ENCODE measurements around the gene LIPG.

Gene LIPG

DNA sequence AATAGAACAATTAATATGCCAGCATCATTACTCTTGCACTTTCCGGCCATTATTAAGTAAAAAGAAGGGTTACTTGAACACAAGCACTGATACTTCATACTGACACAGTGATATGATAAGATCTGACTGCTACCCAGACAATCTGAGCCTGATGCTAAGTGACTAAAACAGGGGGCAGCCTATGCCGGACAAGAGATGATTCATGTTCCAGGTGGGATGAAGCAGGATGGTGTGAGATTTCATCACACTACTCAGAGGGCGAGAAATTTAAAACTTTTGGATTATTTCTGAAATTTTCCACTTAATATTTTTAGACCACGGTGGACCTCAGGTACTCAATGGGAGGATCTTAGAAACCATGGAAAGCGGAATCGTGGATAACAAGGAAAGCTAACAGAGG is 61.7 kb downstream of the LIPG start:
- DNase-seq = no peak
- in situ Hi-C loops (cut with MboI; ENCODE audit: low pct_unique_long_range_greater_than_20kb, low sequenced_read_pairs) = no loop called here

DNA sequence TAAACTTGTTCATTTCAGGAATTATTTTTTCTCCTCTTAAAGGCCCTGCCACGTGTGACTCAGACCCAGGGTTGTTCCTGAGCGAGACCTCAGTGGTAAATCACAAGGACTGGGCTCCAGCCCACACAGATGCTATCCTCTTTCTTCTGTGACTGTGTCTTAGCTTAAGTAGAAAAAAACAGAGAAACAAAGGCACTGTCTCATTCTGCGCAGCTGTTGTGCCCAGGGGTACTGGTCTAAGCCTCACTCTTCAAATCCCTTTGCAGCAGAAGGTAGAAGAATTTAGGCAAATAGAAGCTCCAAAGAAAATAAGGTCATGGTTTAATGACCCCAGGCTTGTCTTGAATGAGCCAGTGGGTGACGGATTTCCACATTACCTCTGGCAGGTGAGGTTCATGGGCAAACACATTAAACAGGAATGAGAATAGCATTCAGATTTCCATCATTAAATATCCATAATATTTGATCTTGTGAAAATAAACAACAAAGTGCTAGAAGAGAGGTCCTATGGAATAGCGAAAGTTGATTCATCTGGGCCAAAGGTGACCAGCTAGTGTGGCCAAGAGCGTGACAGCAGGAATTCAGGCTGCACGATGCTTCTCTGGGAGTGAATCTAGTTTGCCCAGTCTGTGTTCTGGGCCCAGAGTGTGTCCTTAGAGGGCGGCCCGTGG is 63.3 kb downstream of the LIPG start:
- no peak for DNase-seq
- in situ Hi-C loops (cut with MboI; ENCODE audit: low pct_unique_long_range_greater_than_20kb, low sequenced_read_pairs) = no loop called here

DNA sequence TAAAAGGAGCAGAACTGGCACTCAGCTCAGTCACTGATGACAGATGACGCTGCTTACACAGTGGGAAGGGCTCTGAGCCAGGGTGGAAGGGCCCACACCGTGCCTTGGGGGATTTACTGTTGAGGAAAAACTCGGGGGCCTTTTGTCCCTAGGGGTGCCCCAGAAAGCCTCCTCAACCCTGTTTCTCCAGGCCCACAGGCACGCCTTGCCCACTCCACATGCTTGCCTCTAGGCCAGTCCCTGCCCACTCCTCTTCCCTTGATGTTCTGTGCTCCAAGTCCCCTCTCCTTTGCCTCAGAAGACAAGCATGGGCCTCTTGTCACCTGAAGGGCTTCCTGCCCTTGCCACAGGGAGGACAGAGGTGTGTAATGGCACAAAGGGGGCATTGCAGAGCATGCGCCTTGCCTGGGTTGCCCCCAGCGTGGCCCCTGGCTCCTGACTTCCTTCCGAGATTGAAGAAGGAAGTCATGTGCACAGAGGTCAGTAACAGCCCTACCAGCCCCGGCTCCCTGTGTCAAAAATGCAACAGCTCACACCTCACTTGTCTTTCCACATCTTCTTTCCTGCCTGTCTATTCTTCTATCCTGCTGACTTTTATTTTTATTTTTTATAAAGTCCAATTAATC is 65.1 kb downstream of the LIPG start:
- in situ Hi-C loops (cut with MboI; ENCODE audit: low pct_unique_long_range_greater_than_20kb, low sequenced_read_pairs) = no loop called here
- DNase-seq = no peak

DNA sequence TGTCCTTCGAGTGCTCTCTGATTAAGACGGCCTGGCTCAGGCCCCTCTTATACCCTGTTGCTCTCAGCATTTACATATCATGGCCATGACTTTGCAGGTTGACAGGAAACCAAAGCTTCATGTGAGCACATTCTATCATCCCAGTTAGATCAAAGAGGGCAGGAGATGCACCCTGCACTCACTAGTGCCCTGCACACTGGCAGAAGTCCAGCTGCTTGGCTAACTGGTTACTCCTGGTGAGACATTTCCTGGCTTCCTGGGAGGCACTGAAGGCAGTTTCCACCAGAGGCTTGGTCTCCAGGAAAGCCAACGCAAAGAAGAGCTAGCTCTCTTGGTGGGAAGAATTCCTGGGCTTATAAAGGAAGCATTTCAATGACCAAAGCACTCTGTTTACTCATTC is 66.3 kb downstream of the LIPG start:
- no peak for DNase-seq
- in situ Hi-C loops (cut with MboI; ENCODE audit: low pct_unique_long_range_greater_than_20kb, low sequenced_read_pairs) = no loop called here

DNA sequence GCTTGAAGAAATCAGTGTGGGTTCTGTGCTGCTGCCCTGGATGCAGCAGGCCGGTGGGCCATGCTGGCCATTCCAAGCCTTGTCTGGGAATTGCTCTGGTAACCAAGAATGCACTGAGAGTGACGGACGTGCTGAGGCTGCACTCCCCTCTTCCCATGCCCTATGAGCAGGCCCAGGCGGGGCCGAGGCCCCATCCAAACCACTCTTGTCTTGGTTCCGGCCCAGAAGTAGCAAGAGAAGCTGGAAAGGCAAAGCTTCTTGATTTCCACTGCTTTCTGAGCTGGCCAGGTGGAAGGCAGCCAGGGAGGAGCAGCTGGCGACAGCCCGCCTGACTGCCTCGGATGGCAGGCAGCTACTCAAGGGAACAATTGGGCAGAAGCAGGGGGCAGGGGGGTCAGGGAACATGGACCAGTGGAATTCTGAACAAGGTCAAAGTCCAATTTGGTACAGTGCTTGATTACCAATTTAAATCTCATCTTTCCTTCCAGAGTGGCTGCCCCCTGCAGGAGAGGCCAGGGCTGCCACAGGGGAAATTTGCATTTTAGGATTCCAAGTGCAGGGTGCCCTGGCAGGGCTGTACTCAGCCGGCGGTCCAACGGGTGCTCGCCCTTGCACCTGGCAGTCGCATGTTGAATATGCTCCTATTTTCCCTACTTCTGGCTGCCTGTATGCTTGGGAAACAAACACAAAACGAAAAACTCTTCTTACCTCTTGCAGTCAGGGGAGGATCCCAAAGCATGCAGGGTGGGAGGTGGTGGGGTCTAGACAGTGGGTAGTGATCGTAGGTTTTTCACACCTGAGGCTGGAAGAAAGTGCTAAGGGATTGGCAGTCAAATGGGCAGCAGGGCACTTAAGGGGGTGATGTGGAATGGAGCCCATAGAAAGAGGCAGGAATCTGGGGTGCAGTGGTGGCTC is 67.3 kb downstream of the LIPG start:
- no peak for DNase-seq
- in situ Hi-C loops (cut with MboI; ENCODE audit: low pct_unique_long_range_greater_than_20kb, low sequenced_read_pairs) = no loop called here

DNA sequence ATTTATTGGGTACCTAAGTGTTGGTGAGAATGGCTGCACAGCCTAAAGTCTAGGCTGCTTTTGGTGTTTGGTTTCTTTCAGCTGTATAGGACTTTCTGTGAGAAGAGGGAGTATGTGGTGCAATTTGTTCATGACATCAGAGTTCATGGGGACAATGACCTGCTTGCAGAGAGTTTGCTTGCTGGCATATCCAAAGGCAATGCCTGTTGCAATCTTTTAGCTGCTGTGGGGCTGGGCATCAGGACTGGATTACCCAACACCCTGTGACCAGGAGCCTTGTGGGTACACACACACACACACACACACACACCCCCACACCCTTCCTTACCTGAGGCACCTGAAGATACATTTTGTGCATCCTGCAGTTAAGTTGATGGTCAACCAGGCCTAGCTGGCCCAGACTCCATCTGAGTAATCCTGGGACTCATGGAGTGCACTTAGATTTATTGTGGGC is 68.4 kb downstream of the LIPG start:
- no peak for DNase-seq
- in situ Hi-C loops (cut with MboI; ENCODE audit: low pct_unique_long_range_greater_than_20kb, low sequenced_read_pairs) = no loop called here

DNA sequence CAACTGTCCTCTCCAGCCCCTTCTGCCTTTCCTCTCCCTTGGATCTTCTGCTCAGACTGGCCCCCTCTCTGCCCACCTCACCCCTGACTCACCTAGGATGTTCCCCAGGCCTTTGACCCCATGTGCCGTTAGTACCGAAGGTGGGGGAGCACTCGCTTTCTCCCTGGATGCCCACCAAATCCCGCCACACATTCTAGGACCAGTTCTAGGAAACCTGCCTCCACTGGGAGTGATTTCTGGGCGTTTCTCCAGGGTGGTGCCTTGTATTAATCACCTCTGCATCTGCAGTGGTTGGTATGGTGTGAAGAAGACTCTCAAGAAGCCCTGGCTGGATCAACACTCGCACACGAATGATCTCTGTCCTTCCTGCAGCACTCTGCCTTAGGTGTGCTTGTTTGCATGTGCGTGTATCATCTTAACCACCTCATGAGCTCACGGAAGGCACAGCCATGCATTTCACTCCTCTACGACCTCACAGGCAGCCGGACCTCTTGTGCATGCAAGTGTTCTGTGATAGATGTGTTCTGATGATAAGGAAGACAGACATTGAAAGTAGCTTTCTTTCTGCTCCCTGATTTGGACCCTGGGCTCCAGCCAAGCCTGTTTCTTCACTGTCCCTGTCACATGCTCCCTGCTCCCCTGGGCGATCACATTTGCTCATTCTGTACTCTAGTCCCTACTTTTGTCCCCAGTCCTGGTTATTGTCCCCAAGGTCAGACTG is 69.4 kb downstream of the LIPG start:
- in situ Hi-C loops (cut with MboI; ENCODE audit: low pct_unique_long_range_greater_than_20kb, low sequenced_read_pairs) = no loop called here

DNA sequence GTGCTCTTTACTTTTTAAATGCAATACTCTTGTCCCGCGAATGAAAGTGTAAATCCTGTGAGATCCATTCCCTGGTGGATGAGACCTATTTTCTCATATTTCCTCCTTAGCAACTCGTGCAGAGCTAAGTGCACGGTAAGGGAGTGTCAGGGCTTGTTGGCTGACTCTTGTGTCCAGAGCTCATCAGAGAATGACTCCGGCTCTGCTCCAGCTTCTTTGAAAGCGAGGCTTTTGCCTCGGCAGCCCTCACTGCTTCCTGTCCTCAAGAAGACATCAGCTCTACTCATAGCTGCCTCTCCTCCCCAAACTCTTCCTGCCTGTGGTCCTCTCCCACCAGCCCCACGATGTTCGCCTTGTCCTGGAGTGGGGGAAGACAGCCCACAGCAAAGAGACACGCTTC is 70.7 kb downstream of the LIPG start:
- in situ Hi-C loops (cut with MboI; ENCODE audit: low pct_unique_long_range_greater_than_20kb, low sequenced_read_pairs) = no loop called here

More for the DNA sequence above, 69.4 kb downstream of the LIPG start:
- no peak for DNase-seq

DNA sequence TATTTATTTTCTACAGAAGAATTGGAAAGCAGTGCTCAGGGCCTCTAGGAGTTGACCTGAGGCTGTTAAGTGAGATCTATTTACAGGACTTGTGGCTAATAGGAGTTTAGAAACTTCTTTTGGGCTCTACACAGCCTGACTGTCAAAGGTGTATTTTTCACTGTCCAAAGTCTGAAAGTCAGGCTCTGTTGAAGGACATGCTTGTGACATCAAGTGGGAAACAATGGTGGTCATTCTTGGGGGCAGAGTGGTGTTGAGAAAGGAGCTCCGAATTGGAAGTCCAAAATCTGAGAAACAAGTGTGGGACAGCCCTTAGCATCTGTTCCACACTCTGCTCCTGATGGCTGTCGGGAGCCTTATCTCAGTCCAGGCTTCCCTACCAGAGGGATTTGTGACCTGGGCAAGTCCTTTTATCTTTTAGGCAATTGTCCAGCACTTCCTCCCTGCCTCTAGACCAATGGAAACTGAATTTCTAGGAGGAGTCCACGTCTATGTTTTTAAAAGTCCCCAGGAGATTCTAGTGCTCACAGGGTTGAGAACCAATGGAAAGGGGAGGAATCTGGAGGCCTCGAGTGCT is 76.4 kb downstream of the LIPG start:
- DNase-seq = no peak
- in situ Hi-C loops (cut with MboI; ENCODE audit: low pct_unique_long_range_greater_than_20kb, low sequenced_read_pairs) = no loop called here

More for the DNA sequence above, 70.7 kb downstream of the LIPG start:
- DNase-seq = no peak

DNA sequence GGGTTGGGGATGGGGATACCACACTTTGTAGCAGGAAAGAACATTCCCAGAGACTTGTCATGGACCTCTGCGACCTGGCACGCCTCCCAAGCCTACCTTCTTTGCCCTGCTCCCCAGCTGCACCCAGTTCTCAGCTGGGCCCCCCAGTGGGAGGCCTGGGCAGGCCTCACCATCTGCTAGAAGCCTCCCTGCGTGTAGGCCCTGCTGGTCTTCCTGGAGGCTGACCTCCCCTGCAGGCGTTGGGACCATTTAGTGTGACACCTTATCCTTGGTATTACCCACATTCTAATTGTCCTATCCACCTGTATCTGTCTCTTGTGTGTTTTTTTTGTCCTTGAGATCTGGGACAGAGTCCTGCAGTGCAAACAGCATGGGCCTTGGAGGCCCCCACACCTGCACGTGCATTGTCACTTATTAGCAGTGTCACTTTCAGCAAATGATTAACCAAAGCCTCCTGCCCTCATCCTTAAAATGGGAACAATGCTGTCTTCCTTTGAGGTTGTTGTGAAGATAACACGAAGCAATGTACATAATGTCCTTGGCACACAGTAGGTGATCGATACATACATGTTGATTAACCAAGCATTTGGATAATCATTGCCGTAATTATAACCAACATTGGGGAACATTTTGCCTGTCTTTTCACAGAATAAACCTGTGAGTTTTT is 77.2 kb downstream of the LIPG start:
- in situ Hi-C loops (cut with MboI; ENCODE audit: low pct_unique_long_range_greater_than_20kb, low sequenced_read_pairs) = no loop called here
- DNase-seq = no peak

DNA sequence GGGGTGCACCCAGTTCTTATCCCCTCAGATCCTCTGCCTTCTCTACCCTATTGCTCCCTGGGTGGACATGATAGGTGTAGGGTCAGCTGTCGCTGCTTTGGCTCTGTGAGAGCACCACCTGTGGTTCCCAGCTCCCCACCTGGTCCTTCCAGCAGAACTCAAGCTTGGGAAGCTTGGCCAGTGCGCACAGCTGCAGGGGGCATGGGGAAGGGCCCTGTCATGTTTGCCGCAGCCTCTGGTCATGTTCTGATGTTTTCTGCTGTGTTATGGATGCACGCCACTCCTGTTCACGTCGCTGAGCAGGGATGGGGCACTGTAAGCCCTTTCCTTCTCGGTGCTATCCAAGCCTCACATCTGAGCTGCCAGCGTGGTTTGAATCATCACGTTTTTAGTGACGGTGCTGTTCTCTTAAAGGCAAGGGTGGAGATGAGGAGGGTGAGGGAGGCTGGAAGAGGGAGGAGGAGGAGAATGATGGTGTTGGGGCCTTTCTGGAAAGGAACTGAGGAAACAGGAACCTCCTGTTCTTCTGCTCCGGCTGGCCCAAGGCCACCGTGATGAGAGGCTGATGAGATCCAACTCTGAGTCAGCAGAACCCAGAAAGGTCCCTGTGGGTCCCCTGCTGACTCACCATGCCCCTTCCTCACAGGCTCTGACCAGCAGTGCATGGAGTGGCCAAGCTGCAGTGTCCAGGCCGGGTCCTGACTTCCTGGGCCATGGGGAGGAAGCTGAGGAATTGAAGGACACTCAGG is 78.0 kb downstream of the LIPG start:
- in situ Hi-C loops (cut with MboI; ENCODE audit: low pct_unique_long_range_greater_than_20kb, low sequenced_read_pairs) = no loop called here
- no peak for DNase-seq

DNA sequence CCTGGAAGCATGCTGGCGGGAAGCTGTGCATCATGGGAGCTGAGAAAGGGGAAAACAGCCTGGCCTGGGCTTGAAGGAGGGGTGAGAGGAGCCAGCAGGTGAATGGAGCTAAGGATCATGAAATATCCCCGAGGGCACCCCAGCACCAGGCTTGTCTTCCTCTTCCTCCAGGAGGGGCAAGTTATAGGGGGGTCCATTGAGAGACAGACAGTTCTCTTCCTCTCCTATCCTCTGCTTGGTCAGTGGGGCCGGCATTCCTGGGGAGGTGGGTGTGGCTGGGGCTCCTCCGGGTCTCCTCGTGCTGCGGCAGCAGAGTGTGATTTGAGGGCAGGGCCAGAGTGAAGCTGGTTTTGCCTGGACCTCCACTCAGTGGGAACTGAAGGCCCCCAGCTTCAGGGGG is 78.9 kb downstream of the LIPG start:
- in situ Hi-C loops (cut with MboI; ENCODE audit: low pct_unique_long_range_greater_than_20kb, low sequenced_read_pairs) = no loop called here
- no peak for DNase-seq

DNA sequence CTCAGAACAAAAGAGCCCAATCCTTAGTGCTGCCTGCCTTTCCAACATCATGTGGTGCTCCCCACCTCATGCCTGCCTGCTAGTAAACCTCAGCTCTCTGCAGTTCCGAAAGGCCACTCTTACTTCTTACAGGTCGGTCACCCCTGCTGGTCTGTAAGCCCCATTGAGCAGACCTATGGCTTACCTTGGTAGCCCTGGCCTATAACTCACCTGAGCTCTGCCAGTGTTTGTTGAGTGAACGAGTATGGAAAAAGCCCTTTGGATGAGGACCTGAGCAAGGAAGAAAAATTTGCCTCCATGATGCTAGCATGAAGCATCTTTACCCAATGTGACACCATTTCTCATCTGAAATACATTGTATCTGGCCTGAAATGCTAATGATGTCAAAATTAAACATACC is 83.3 kb downstream of the LIPG start:
- in situ Hi-C loops (cut with MboI; ENCODE audit: low pct_unique_long_range_greater_than_20kb, low sequenced_read_pairs) = no loop called here

DNA sequence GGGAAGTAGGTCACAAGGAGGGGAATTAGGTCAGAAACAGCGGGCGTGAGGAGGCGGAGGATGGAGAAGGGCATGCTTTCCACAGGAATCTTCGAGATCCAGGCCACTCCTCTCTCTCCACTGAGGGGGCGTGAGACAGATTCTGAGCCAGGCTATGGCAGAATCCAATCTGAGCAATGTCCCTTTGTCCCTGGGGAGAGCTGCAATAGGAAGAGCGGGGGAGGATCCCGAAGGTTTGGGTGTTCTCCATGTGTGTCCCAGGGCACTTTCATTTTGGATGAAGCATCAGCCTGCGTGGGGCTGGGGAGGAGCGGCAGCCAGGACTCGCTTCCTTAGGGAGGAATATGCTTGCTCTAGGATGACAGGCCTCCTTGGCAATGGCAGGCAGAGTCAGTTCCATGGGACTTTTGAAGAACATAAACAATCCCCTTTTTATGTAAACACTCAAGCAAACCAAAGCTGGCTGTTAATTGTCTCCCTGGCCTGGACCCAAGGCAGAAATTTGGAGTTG is 84.0 kb downstream of the LIPG start:
- in situ Hi-C loops (cut with MboI; ENCODE audit: low pct_unique_long_range_greater_than_20kb, low sequenced_read_pairs) = no loop called here

More for the DNA sequence above, 83.3 kb downstream of the LIPG start:
- DNase-seq = no peak

DNA sequence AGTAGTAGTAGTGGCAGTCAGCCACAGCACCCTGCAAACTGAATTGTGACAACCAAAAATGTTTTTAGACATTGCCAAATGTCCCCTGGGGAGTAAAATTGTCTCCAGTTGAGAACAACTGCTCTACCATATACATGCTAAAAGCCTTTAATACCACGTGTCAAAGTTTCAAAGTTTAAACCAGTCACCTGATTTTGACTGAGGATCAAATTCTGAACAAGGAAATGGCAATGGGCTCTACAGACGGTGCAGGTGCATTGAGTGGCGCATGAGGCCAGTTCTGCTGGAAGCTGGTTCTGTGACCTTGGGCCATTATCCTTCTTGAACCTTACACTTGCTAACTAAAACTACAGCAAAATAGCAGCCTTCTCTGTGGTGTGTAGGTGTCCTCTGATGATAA is 85.0 kb downstream of the LIPG start:
- in situ Hi-C loops (cut with MboI; ENCODE audit: low pct_unique_long_range_greater_than_20kb, low sequenced_read_pairs) = no loop called here
- no peak for DNase-seq

More for the DNA sequence above, 84.0 kb downstream of the LIPG start:
- DNase-seq = no peak

DNA sequence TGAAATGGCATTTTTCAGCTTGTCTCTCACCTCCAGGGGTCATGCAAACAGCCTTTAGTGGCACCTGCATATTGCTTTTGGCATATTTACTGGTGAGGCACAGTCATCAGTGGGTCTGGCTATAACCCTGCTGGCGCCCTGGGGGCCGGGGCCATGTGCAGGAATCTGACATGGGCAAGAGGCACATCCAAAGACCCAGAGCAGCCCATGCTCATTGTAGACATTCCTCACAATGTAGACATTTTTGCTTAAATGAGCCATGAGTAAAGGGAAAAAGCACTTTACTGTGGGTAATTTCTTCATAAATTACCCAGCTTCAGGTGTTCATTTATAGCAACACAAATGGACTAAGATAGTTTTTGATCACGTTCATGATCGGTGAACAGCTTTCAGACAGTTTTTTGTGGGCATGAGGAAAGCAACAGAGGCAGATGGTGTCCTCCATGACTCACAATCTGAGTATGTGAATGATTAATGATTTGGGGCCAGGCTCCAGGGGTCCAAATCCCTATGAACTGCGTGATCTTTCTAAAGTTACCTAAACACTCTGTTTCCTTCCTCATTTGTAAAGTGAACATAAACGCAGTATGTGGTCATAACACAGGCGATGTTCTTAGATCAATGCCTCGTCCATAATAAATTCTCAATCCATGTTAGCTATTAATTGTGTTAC is 85.8 kb downstream of the LIPG start:
- DNase-seq = no peak
- in situ Hi-C loops (cut with MboI; ENCODE audit: low pct_unique_long_range_greater_than_20kb, low sequenced_read_pairs) = no loop called here

DNA sequence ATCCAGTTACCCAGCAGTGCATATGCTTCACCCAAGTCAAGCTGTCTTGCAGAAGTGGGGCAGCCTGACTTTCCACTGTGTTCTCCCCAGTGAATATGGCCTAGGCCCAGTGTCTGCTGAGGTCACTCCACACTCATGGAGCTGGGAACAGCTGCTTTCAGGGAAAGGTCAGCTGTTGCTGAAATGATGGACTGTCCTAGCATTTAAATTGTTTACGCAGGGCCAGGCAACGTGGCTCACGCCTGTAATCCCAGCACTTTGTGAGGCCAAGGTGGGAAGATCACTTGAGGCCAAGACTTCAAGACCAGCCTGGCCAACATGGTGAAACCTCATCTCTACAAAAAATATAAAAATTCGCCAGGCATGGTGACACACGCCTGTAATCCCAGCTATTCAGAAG is 86.5 kb downstream of the LIPG start:
- no peak for DNase-seq
- in situ Hi-C loops (cut with MboI; ENCODE audit: low pct_unique_long_range_greater_than_20kb, low sequenced_read_pairs) = no loop called here
